ENCODE data around the gene CCL7.

CCL7 gene

GRCh38 chr17:34248511-34249024, 21.5 kb upstream of the CCL7 start:
- peak; percentile 89 for DNase-seq

DNA sequence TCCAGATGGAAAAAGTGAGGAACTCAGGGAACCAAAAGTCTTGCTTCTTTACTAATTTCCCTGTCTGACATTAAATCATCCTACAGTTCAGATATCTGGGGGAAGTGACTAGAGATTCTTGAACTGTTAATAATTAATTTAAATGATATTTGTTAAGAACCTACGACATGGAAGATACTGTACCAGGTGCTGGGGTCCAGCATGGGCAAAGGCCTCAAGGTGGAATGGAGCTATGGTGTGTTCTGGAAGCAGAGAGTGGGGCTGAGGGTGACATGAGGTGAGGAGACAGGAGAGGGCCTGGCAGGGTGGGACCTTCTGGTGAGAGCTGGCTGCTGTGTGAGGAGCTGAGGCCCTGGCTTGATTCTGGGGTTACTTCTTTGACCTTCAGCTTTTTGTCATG, 21.0 kb upstream of the CCL7 start:
- DNase-seq = no peak

GRCh38 chr17:34249478-34249877, 20.5 kb upstream of the CCL7 start:
- DNase-seq = peak; percentile 88

GRCh38 chr17:34251186-34251585, 18.8 kb upstream of the CCL7 start:
- no peak for DNase-seq

GRCh38 chr17:34252095-34252443, 18.0 kb upstream of the CCL7 start:
- DNase-seq = peak; percentile 93

- peak; percentile 90 for DNase-seq
These were observed 17.4 kb upstream of the CCL7 start for GRCh38 chr17:34252444-34253138.

- no peak for DNase-seq
These were observed 16.9 kb upstream of the CCL7 start for GRCh38 chr17:34253139-34253525.

GRCh38 chr17:34254146-34254545, 15.9 kb upstream of the CCL7 start:
- no peak for DNase-seq

DNA sequence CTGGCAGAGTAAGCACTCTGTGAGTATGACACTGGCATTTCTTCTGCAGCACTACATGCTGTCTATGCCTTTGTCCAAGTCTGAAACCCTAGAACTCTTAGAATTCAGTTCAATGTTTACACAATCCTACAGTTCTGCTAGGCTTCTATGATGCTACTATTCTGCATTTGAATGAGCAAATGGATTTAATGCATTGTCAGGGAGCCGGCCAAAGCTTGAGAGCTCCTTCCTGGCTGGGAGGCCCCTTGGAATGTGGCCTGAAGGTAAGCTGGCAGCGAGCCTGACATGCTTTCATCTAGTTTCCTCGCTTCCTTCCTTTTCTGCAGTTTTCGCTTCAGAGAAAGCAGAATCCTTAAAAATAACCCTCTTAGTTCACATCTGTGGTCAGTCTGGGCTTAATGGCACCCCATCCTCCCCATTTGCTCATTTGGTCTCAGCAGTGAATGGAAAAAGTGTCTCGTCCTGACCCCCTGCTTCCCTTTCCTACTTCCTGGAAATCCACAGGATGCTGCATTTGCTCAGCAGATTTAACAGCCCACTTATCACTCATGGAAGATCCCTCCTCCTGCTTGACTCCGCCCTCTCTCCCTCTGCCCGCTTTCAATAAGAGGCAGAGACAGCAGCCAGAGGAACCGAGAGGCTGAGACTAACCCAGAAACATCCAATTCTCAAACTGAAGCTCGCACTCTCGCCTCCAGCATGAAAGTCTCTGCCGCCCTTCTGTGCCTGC, 15.2 kb upstream of the CCL7 start, which contains the start of gene CCL2:
Gene CCL2 (plus strand): TSS at position 635 of the 730 bp plus-strand sequence. CDS start 65 bp downstream, at position 700.
- peak; percentile 75 for DNase-seq

DNA sequence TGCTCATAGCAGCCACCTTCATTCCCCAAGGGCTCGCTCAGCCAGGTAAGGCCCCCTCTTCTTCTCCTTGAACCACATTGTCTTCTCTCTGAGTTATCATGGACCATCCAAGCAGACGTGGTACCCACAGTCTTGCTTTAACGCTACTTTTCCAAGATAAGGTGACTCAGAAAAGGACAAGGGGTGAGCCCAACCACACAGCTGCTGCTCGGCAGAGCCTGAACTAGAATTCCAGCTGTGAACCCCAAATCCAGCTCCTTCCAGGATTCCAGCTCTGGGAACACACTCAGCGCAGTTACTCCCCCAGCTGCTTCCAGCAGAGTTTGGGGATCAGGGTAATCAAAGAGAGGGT, 14.7 kb upstream of the CCL7 start:
- DNase-seq = no peak

- DNase-seq = no peak
These were observed 14.2 kb upstream of the CCL7 start for GRCh38 chr17:34255841-34256240.

GRCh38 chr17:34257299-34257985, 12.6 kb upstream of the CCL7 start:
- no peak for DNase-seq

DNA sequence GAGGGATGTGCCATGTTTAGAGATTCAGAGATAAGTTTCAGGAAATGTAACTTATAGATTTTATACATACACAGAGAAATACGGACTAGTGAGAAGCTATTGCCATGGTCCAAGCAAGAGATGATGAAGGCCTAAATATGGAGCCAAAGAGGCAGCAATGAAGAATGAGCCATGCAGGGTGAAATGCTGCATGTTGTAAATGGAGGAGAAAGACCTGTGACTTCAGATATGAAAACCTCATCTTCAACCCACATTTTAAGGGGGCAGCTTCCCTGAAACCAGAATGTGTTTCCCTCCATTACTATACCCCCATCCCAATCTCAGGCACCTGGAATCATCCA, 12.1 kb upstream of the CCL7 start:
- DNase-seq = no peak

DNA sequence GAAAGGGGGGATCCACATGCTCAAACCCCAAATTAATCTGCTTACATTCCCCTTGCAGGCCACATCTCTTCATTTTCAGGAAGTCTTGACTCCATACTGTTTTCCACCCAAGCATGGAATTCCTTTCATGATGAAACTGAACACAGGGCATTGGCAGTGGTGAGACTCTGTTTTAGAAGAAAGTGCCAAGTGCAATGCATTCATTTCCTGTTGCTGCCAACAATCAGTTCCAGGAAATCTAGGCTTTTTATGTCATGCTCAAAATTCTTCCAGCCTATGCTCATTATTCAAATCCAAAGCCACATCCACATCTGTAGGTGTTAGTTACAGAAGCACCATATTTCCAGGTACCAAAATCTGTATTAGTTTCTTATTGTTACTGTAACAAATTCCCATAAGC, 10.9 kb upstream of the CCL7 start:
- DNase-seq = no peak

GRCh38 chr17:34260861-34261260, 9.2 kb upstream of the CCL7 start:
- DNase-seq = no peak

DNA sequence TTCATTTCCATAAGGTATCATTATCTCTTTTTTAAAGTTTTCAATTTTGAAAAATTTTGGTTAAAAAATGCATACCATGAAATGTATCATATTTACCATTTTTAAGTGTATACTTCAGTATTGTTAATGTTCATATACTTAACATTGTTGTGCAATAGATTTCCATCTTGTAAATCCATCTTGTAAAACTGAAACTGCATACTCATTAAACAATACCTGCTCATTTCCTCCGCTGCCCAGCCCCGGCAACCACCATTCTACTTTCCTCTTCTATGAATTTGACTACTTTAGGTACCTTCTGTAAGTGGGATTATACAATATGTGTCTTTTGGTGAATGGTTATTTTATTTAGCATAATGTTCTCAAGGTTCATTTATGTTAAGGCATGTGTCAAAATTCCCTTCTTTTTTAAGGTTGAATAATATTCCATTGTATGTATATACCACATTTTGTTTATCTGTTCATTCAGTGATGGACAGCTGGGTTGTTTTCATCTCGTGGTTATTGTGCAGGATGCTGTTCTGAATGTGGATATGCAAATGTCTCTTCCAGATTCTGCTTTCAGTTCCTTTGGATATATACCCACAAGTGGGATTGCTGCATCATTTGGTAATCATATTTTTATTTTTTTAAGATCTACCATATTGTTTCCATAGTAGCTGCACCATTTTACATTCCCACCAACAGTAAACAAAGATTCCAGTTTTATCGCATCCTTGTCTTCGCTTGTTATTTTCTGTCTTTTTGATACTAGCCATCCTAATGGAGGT, 8.3 kb upstream of the CCL7 start:
- DNase-seq = peak; percentile 58

GRCh38 chr17:34265711-34266110, 4.3 kb upstream of the CCL7 start:
- DNase-seq = peak; percentile 75

GRCh38 chr17:34275881-34276280, 5.9 kb downstream of the CCL7 start:
- peak; percentile 65 for DNase-seq

GRCh38 chr17:34276826-34277225, 6.8 kb downstream of the CCL7 start:
- DNase-seq = no peak

GRCh38 chr17:34283571-34283970, 13.6 kb downstream of the CCL7 start:
- no peak for DNase-seq

DNA sequence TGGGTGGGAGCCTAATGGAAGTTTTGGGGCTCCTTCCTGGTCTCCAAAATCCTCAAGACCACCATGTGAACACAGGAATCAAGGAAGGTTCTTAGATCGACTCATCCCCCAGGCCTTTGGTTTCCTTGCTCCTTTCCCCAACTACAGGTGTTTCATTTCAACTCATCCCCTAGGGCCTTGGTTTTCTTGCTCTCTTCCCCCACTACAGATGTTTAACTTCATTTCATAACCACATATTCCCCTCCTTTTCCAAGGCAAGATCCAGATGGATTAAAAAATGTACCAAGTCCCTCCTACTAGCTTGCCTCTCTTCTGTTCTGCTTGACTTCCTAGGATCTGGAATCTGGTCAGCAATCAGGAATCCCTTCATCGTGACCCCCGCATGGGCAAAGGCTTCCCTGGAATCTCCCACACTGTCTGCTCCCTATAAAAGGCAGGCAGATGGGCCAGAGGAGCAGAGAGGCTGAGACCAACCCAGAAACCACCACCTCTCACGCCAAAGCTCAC, 15.3 kb downstream of the CCL7 start, which contains the start of gene CCL11:
Gene CCL11 (plus strand): TSS at position 457 of the 507 bp plus-strand sequence. CDS start 67 bp downstream, outside the sequence.
- no peak for DNase-seq

- no peak for DNase-seq
These were observed 17.9 kb downstream of the CCL7 start for GRCh38 chr17:34287875-34288274.

GRCh38 chr17:34290586-34290985, 20.6 kb downstream of the CCL7 start:
- no peak for DNase-seq
